H1 (cell line): ENCODE results near the gene MITF. TPM values are rescaled to one million over a fixed set of nuclear protein-coding genes. Genes with fewer than 3 reads are reported as not detected.

Source experiments
- CTCF ChIA-PET: fragments of 300-600 bp; sonication (Branson Sonifier 250); formaldehyde crosslinking; loops from one replicate; lab custom pipeline; 2021; ENCODE audit not compliant: partially characterized antibody; lab: Charles Lee
- POLR2A ChIA-PET: fragments of 300-600 bp; sonication (Branson Sonifier 250); formaldehyde crosslinking; loops from one replicate; lab custom pipeline; 2021; ENCODE audit warnings: inconsistent platforms; ENCODE audit not compliant: partially characterized antibody; lab: Charles Lee
- DNase-seq, 2 experiments: peaks; one replicate each; pipeline versions ENCODE4 v3.0.0 to v3.0.0-alpha.2; 2010 to 2022; ENCODE audit warnings: low spot score in 2 of 2, low read depth in 1 of 2, mixed read lengths in 1 of 2
- FAIRE-seq: peaks from 2 replicates; lab custom pipeline; 2011; peaks lifted over from hg19 to GRCh38; lab: Jason Lieb, UNC
- H2AFZ ChIP-seq: 2 replicates; pipeline ENCODE4 v1.8.1; 2012; ENCODE audit warnings: low read length, inconsistent platforms
- H2AK5ac ChIP-seq: 2 replicates; pipeline ENCODE4 v1.6.1; 2013; ENCODE audit warnings: low read depth, low read length
- H2BK120ac ChIP-seq: replicated peaks from 2 replicates; pipeline ENCODE3; 2013; ENCODE audit warnings: low read depth, low read length, inconsistent platforms
- H2BK12ac ChIP-seq: 2 replicates; pipeline ENCODE4 v1.6.1; 2013; ENCODE audit warnings: low read depth, low read length
- H2BK15ac ChIP-seq: 2 replicates; pipeline ENCODE4 v1.6.1; 2013; ENCODE audit warnings: low read length
- H2BK20ac ChIP-seq: 2 replicates; pipeline ENCODE4 v1.6.1; 2013; ENCODE audit warnings: low read length
- H2BK5ac ChIP-seq: 2 replicates; pipeline ENCODE4 v1.6.1; 2013; ENCODE audit warnings: low read depth, low read length
- H3K14ac ChIP-seq: 2 replicates; pipeline ENCODE4 v1.6.1; 2013; ENCODE audit warnings: inconsistent platforms; ENCODE audit not compliant: insufficient read length
- H3K18ac ChIP-seq: 2 replicates; pipeline ENCODE4 v1.6.1; 2013; ENCODE audit warnings: low read length; ENCODE audit errors: extremely low read depth
- H3K23ac ChIP-seq: 2 replicates; pipeline ENCODE4 v1.6.1; 2013; ENCODE audit warnings: inconsistent platforms; ENCODE audit not compliant: insufficient read length
- H3K23me2 ChIP-seq: 2 replicates; pipeline ENCODE4 v1.6.1; 2013; ENCODE audit warnings: low read depth, low read length
- H3K27ac ChIP-seq: 2 replicates; pipeline ENCODE4 v1.6.1; 2011; ENCODE audit warnings: low read depth, low read length, inconsistent platforms
- H3K27me3 ChIP-seq, 4 experiments: replicated peaks in 1 of 4; 1 replicate in 1 of 4; 2 replicates in 3 of 4; pipeline versions ENCODE4 v1.6.1 to v1.8.1; 2011 to 2013; ENCODE audit warnings: low read length in 3 of 4, mild to moderate bottlenecking in 3 of 4, inconsistent platforms in 2 of 4, mixed read lengths in 2 of 4, moderate library complexity in 1 of 4; ENCODE audit not compliant: control insufficient read depth in 3 of 4, insufficient read depth in 3 of 4; ENCODE audit errors: extremely low read depth in 1 of 4
- H3K36me3 ChIP-seq, 4 experiments: 2 replicates each; pipeline versions ENCODE4 v1.6.1 to v1.8.1; 2011 to 2013; ENCODE audit warnings: mild to moderate bottlenecking in 4 of 4, low read length in 3 of 4, moderate library complexity in 2 of 4, control low read depth in 1 of 4, inconsistent platforms in 1 of 4; ENCODE audit not compliant: insufficient read depth in 4 of 4, control insufficient read depth in 2 of 4
- H3K4ac ChIP-seq: replicated peaks from 2 replicates; pipeline ENCODE3; 2013; ENCODE audit warnings: low read length, low read depth, mixed read lengths, inconsistent platforms; ENCODE audit not compliant: insufficient read length
- H3K4me1 ChIP-seq, 4 experiments: replicated peaks in 1 of 4; 1 replicate in 1 of 4; 2 replicates in 3 of 4; pipeline versions ENCODE4 v1.6.1 to v1.8.1; 2011 to 2013; ENCODE audit warnings: low read length in 3 of 4, inconsistent platforms in 2 of 4, mixed read lengths in 1 of 4; ENCODE audit not compliant: insufficient read depth in 4 of 4, control insufficient read depth in 3 of 4
- H3K4me2 ChIP-seq, 2 experiments: 2 replicates each; pipeline versions ENCODE4 v1.6.1 to v1.8.1; 2011 to 2013; ENCODE audit warnings: low read depth in 2 of 2, low read length in 2 of 2, control low read depth in 1 of 2, inconsistent platforms in 1 of 2, mild to moderate bottlenecking in 1 of 2; ENCODE audit not compliant: insufficient read depth in 1 of 2
- H3K4me3 ChIP-seq, 4 experiments: fragments of 200-600, 300-600 bp in 1 of 4; sonication (generic), shearing (Covaris generic), sonication (Bioruptor Twin) in 1 of 4; 2 replicates each; pipeline versions ENCODE4 v1.5.1 to v1.8.1; 2011 to 2016; ENCODE audit warnings: low read length in 4 of 4, low read depth in 3 of 4, control low read depth in 2 of 4, inconsistent platforms in 2 of 4, mild to moderate bottlenecking in 2 of 4, mixed read lengths in 1 of 4, moderate library complexity in 1 of 4; ENCODE audit not compliant: insufficient read depth in 2 of 4; ENCODE audit errors: extremely low read depth in 1 of 4
- H3K56ac ChIP-seq: replicated peaks from 2 replicates; pipeline ENCODE3; 2013; ENCODE audit warnings: low read depth, mild to moderate bottlenecking, mixed read lengths, low read length, inconsistent platforms; ENCODE audit not compliant: insufficient read length
- H3K79me1 ChIP-seq: 2 replicates; pipeline ENCODE4 v1.6.1; 2013; ENCODE audit warnings: low read depth, low read length, control low read depth
- H3K79me2 ChIP-seq, 2 experiments: 2 replicates each; pipeline versions ENCODE4 v1.6.1 to v1.8.1; 2012 to 2013; ENCODE audit warnings: low read length in 2 of 2, mild to moderate bottlenecking in 2 of 2, inconsistent platforms in 1 of 2; ENCODE audit not compliant: insufficient read depth in 2 of 2, control insufficient read depth in 1 of 2
- H3K9ac ChIP-seq, 4 experiments: replicated peaks in 1 of 4; 1 replicate in 1 of 4; 2 replicates in 3 of 4; pipeline versions ENCODE4 v1.6.1 to v1.8.1; 2011 to 2013; ENCODE audit warnings: low read depth in 3 of 4, low read length in 3 of 4, control low read depth in 2 of 4, mild to moderate bottlenecking in 2 of 4, moderate library complexity in 2 of 4, inconsistent platforms in 1 of 4; ENCODE audit errors: extremely low read depth in 1 of 4
- H3K9me3 ChIP-seq, 2 experiments: 2 replicates each; pipeline versions ENCODE4 v1.6.1 to v1.8.1; 2012 to 2013; ENCODE audit warnings: mild to moderate bottlenecking in 2 of 2, moderate library complexity in 2 of 2, control low read depth in 1 of 2, inconsistent platforms in 1 of 2, low read depth in 1 of 2, low read length in 1 of 2, mixed read lengths in 1 of 2; ENCODE audit not compliant: insufficient read depth in 2 of 2
- H4K20me1 ChIP-seq, 2 experiments: replicated peaks in 1 of 2; 2 replicates each; pipeline versions ENCODE3 to v1.8.1; 2011 to 2013; ENCODE audit warnings: inconsistent platforms in 2 of 2, low read length in 2 of 2, mild to moderate bottlenecking in 1 of 2; ENCODE audit not compliant: insufficient read depth in 2 of 2, control insufficient read depth in 1 of 2
- H4K5ac ChIP-seq: 2 replicates; pipeline ENCODE4 v1.6.1; 2013; ENCODE audit warnings: low read length, low read depth, mixed read lengths, inconsistent platforms; ENCODE audit not compliant: insufficient read length
- H4K8ac ChIP-seq: 2 replicates; pipeline ENCODE4 v1.8.0; 2013; ENCODE audit warnings: mild to moderate bottlenecking, moderate library complexity, low read length, inconsistent platforms; ENCODE audit not compliant: insufficient read depth; ENCODE audit errors: extremely low read depth
- H4K91ac ChIP-seq: replicated peaks from 2 replicates; pipeline ENCODE3; 2013; ENCODE audit warnings: low read length, mixed read lengths, inconsistent platforms; ENCODE audit not compliant: insufficient read length
- BCL11A ChIP-seq, 2 experiments: IDR thresholded peaks; one replicate each; pipeline ENCODE4 v1.6.1; 2011; ENCODE audit warnings: low read depth in 2 of 2, low read length in 2 of 2, mild to moderate bottlenecking in 2 of 2
- CEBPB ChIP-seq: IDR thresholded peaks from 2 replicates; pipeline ENCODE4 v1.6.1; 2012; ENCODE audit warnings: low read depth, low read length
- RFX5 ChIP-seq: IDR thresholded peaks from 2 replicates; pipeline ENCODE4 v1.6.1; 2011; ENCODE audit warnings: low read depth, low read length, improper control_type of control experiment, borderline replicate concordance
- RNF2 ChIP-seq: fragments of 200-900, 300-1000 bp; sonication (generic); IDR thresholded peaks from 2 replicates; pipeline ENCODE4 v1.7.1; 2016; ENCODE audit warnings: borderline replicate concordance, low read depth, mild to moderate bottlenecking, antibody characterized with exemption, low read length; ENCODE audit not compliant: poor library complexity, severe bottlenecking; ENCODE audit errors: missing control alignments
- WGBS, 2 experiments: shearing (Covaris generic) in 1 of 2; methylation state at CpG; one replicate each; pipeline versions ENCODE4 v1.1.6 to v1.1.7; 2013 to 2015; ENCODE audit warnings: low lambda C conversion rate in 2 of 2, mixed read lengths in 2 of 2, inconsistent platforms in 1 of 2, low coverage in 1 of 2, missing lambda C conversion rate in 1 of 2; ENCODE audit not compliant: insufficient replicate concordance in 2 of 2, insufficient coverage in 1 of 2, insufficient read length in 1 of 2; ENCODE audit errors: extremely low coverage in 1 of 2, missing lambda C conversion rate in 1 of 2; 5-methylcytosine and 5-hydroxymethylcytosine counted together
- polyA plus RNA-seq, 7 experiments: library from polyadenylated mRNA; depleted of rRNA in 3 of 7; stranded (reverse) in 5 of 7; unstranded in 2 of 7; fragments of >200 nt in 5 of 7; fragments of 200-250 nt in 2 of 7; gene quantifications; 1 replicate in 5 of 7; 2 replicates in 1 of 7; 4 replicates in 1 of 7; pipeline versions ENCODE4 v1.2.1 to v1.2.3, GENCODE V29; 2011 to 2013; ENCODE audit warnings: missing spikeins in 2 of 7, mixed read lengths in 2 of 7
- total RNA-seq: library from RNA; stranded (reverse); fragmentation: NEBNext Ultra II Directional; extraction: Animal tissue kit (Norgen Biotek cat#: 25700); gene quantifications from 2 replicates; pipeline ENCODE4 v1.2.1, GENCODE V29; 2021

MITF gene
- total and polyA plus RNA-seq, 2 of the 8 experiments (the other 6 are each of a cell fraction or from before 2014, with no cell fraction given): 0.53 to 1.4 TPM

GRCh38 chr3:69743975-69744906 lies 5.0 kb downstream of the MITF start:
- no peak overlapping the region for H3K14ac ChIP-seq
- TF ChIP-seq RFX5 (no peak), RNF2 (no peak), BCL11A (IDR thresholded peaks at IDR 0.05; ENCODE audit: low read depth in 2 of 2, low read length in 2 of 2) (no peak), CEBPB (peak; percentile 92)
- no peak overlapping the region for H3K4ac ChIP-seq
- H2AFZ ChIP-seq: no peak overlapping the region
- H2AK5ac ChIP-seq: no peak overlapping the region
- POLR2A ChIA-PET: no interaction called here
- H3K9ac ChIP-seq: no peak overlapping the region
- peaks cover 9% of the 10 kb centered on the region; the same call in 1 of the 2 replicates for H3K23me2 ChIP-seq
- no peak overlapping the region for H3K56ac ChIP-seq
- H3K27me3 ChIP-seq: peaks cover 0 to 3% (median 1%) of the 10 kb centered on the region in 4 experiments; a peak in 3 of 7 replicates
- no peak overlapping the region for H3K27ac ChIP-seq
- no peak overlapping the region for H2BK12ac ChIP-seq
- 89% methylated on average over 8 of the region's 8 CpGs; no CpG with 5 or more reads in 1 of the 2 experiments for WGBS, 2 experiments
- no peak overlapping the region for H2BK120ac ChIP-seq
- H4K5ac ChIP-seq: no peak overlapping the region
- no peak overlapping the region for H4K8ac ChIP-seq
- no peak overlapping the region for H2BK20ac ChIP-seq
- no peaks in the 10 kb centered on the region for H3K36me3 ChIP-seq
- no peak overlapping the region for H2BK5ac ChIP-seq
- FAIRE-seq: no peak
- no peak overlapping the region for H3K23ac ChIP-seq
- DNase-seq: no peak
- no peak overlapping the region for H3K4me3 ChIP-seq
- H2BK15ac ChIP-seq: no peak overlapping the region
- H4K20me1 ChIP-seq: no peaks in the 10 kb centered on the region
- H4K91ac ChIP-seq: no peak overlapping the region
- H3K79me2 ChIP-seq: no peaks in the 10 kb centered on the region
- H3K79me1 ChIP-seq: no peaks in the 10 kb centered on the region
- H3K4me1 ChIP-seq: peaks cover 0 to 5% (median 1%) of the 10 kb centered on the region in 4 experiments; a peak in 3 of 7 replicates
- H3K4me2 ChIP-seq: no peak overlapping the region
- CTCF ChIA-PET: interaction anchor here (0.6 kb wide), 1 partner anchor 457 kb away, joined by 3 read pairs; no protein-coding TSS in a partner anchor
- H3K9me3 ChIP-seq: no peaks in the 10 kb centered on the region
- no peak overlapping the region for H3K18ac ChIP-seq
